Measurements from ENCODE around the gene NPW. TPM values are rescaled to one million over a fixed set of nuclear protein-coding genes. Genes with fewer than 3 reads are reported as not detected.
A peak's percentile ranks its signal among the peaks of the same experiment; 100 is the strongest.

NPW gene
- polyA plus RNA-seq, 1 experiment = 0.66 TPM

DNA sequence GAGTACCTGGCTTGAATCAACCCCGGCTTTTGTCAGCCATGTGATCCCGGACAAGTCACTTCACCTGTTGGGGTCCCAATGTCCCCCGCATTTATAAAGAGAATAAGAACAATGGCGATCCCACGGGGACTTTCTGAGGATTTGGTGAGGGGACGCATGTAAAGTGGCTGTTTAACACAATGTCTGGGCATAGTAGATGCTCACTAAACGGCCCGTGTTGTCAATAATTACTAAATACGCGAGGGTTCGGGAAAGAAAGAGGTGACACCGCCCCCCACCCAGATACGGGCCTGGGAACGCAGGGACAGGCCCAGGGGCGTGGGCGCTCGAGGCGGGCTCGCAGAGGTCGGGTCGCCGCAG, 28.0 kb upstream of the NPW start:
- H3K27me3 ChIP-seq (ENCODE audit: control insufficient read depth, insufficient read depth, low read length) = peaks cover 21% of the 10 kb centered on the region
- H3K27ac ChIP-seq (ENCODE audit: low read depth, low read length) = no peak overlapping the region
- TF ChIP-seq, protein P1, sequence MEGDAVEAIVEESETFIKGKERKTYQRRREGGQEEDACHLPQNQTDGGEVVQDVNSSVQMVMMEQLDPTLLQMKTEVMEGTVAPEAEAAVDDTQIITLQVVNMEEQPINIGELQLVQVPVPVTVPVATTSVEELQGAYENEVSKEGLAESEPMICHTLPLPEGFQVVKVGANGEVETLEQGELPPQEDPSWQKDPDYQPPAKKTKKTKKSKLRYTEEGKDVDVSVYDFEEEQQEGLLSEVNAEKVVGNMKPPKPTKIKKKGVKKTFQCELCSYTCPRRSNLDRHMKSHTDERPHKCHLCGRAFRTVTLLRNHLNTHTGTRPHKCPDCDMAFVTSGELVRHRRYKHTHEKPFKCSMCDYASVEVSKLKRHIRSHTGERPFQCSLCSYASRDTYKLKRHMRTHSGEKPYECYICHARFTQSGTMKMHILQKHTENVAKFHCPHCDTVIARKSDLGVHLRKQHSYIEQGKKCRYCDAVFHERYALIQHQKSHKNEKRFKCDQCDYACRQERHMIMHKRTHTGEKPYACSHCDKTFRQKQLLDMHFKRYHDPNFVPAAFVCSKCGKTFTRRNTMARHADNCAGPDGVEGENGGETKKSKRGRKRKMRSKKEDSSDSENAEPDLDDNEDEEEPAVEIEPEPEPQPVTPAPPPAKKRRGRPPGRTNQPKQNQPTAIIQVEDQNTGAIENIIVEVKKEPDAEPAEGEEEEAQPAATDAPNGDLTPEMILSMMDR (IDR thresholded peaks at IDR 0.05; ENCODE audit: low read depth, low read length) = no peak
- peak overlapping the region; percentile 48 for H3K4me3 ChIP-seq (ENCODE audit: low read depth, low read length)
- ChIA-PET POLR2A (interaction anchor here (1.8 to 3.2 kb wide), 2 partner anchors 27 to 164 kb away, joined by 7 to 10 read pairs; partner anchors contain the start of genes RPS2 and TRAF7), CTCF (interaction anchor here (4.0 kb wide), 1 partner anchor 13 kb away, joined by 16 read pairs; no protein-coding TSS in a partner anchor)
- peaks cover 12% of the 10 kb centered on the region; the same call in 1 of the 2 replicates for H3K9me3 ChIP-seq (ENCODE audit: control insufficient read depth, insufficient read depth, low read length)
- no peak for DNase-seq (ENCODE audit: low read depth, low spot score)

DNA sequence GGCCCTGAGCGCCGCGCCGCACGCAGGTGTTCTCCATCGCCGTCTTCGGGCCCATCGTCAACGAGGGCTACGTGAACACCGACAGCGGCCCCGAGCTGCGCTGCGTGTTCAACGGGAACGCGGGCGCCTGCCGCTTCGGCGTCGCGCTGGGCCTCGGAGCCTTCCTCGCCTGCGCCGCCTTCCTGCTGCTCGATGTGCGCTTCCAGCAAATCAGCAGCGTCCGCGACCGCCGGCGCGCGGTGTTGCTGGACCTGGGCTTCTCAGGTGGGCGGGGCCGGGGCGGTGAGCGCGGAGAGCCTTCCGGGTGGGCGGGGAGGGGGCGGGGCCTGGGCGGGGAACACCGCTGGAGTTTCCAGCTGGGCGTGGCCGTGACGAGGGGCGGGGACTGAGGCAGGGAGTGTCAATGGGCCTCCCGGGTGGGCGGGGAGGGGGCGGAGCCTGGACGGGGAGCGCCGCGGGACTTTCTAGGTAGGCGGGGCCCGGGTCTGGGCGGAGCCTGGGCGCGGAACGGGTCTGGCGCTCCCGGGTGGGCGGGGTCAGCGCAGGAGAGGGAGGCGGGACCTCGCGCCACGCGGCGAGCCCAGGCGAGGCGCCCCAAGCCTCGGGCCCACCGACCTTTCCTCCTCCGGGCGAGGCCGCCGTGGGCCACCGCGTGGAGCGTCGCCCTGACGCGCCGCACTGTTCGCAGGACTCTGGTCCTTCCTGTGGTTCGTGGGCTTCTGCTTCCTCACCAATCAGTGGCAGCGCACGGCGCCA, 27.5 kb upstream of the NPW start:
- peaks cover 12% of the 10 kb centered on the region; the same call in 1 of the 2 replicates for H3K9me3 ChIP-seq (ENCODE audit: control insufficient read depth, insufficient read depth, low read length)
- TF ChIP-seq, protein P1 (IDR thresholded peaks at IDR 0.05; ENCODE audit: low read depth, low read length) = no peak
- H3K4me3 ChIP-seq (ENCODE audit: low read depth, low read length) = peak overlapping the region; percentile 48
- no peak overlapping the region for H3K27ac ChIP-seq (ENCODE audit: low read depth, low read length)
- peaks cover 21% of the 10 kb centered on the region for H3K27me3 ChIP-seq (ENCODE audit: control insufficient read depth, insufficient read depth, low read length)
- peak; percentile 67 for DNase-seq (ENCODE audit: low read depth, low spot score)
- ChIA-PET POLR2A (interaction anchor here (1.8 to 3.2 kb wide), 2 partner anchors 27 to 163 kb away, joined by 7 to 10 read pairs; partner anchors contain the start of genes RPS2 and TRAF7), CTCF (interaction anchor here (4.0 kb wide), 1 partner anchor 12 kb away, joined by 16 read pairs; no protein-coding TSS in a partner anchor)

- H3K4me3 ChIP-seq (ENCODE audit: low read depth, low read length) = no peak overlapping the region
- TF ChIP-seq, protein P1 (IDR thresholded peaks at IDR 0.05; ENCODE audit: low read depth, low read length) = no peak
- ChIA-PET POLR2A (interaction anchor here (1.8 to 3.2 kb wide), 2 partner anchors 28 to 163 kb away, joined by 7 to 10 read pairs; partner anchors contain the start of genes RPS2 and TRAF7), CTCF (interaction anchor here (1.5 to 4.0 kb wide), 2 partner anchors 11 to 148 kb away, joined by 4 to 16 read pairs; no protein-coding TSS in a partner anchor)
- peaks cover 21% of the 10 kb centered on the region for H3K27me3 ChIP-seq (ENCODE audit: control insufficient read depth, insufficient read depth, low read length)
- no peak for DNase-seq (ENCODE audit: low read depth, low spot score)
- H3K9me3 ChIP-seq (ENCODE audit: control insufficient read depth, insufficient read depth, low read length) = peaks cover 12% of the 10 kb centered on the region; the same call in 1 of the 2 replicates
- no peak overlapping the region for H3K27ac ChIP-seq (ENCODE audit: low read depth, low read length)
Measured at GRCh38 chr16:1992704-1993317, 26.8 kb upstream of the NPW start.

GRCh38 chr16:1993731-1994131, 25.9 kb upstream of the NPW start:
- H3K4me3 ChIP-seq (ENCODE audit: low read depth, low read length) = no peak overlapping the region
- H3K27ac ChIP-seq (ENCODE audit: low read depth, low read length) = no peak overlapping the region
- peaks cover 12% of the 10 kb centered on the region; the same call in 1 of the 2 replicates for H3K9me3 ChIP-seq (ENCODE audit: control insufficient read depth, insufficient read depth, low read length)
- peaks cover 21% of the 10 kb centered on the region for H3K27me3 ChIP-seq (ENCODE audit: control insufficient read depth, insufficient read depth, low read length)
- TF ChIP-seq, protein P1 (IDR thresholded peaks at IDR 0.05; ENCODE audit: low read depth, low read length) = no peak
- ChIA-PET POLR2A (interaction anchor here (1.2 to 1.4 kb wide), 2 partner anchors 10 to 162 kb away, joined by 7 to 9 read pairs; partner anchors contain the start of gene TRAF7), CTCF (interaction anchor here (1.5 to 4.0 kb wide), 2 partner anchors 10 to 147 kb away, joined by 4 to 16 read pairs; no protein-coding TSS in a partner anchor)
- DNase-seq (ENCODE audit: low read depth, low spot score) = no peak

Data from AG04450 (cell line).